ENCODE results near the gene PCTP.

DNA sequence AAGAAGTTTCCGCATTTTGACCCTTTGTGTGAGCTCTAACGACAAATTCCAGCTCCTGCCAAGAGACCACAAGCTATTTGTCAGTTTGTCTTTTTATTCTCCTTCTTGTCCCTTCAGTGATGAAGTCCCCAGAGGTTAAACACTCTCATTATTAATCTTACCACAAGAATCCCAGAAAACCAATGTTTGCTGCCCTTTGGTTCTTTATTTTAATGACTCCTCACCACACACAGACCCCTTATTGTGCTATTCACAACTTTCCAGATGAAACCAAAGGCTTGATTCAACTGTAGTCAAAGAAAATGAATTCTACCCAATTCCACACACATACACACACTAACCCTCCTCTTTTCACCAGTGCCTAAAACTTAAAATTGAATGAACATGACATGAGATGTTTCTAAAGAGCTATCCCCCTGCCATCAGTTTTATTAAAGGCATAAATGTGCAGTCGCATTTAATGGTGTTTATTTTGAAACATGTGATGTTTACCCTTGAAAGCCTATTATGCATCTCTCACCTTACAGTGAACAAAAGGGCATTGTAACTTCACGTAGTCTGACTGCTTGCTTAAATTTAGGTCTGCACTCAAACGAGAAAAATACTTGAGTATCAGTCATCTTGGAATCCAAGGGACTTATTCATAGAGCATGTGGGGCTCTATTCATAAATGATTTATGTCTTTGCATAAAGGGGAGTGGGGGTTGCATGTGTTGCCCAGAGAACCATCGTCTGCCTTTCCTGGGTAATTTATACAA is 44.1 kb downstream of the PCTP start:
- TF ChIP-seq, protein P1, sequence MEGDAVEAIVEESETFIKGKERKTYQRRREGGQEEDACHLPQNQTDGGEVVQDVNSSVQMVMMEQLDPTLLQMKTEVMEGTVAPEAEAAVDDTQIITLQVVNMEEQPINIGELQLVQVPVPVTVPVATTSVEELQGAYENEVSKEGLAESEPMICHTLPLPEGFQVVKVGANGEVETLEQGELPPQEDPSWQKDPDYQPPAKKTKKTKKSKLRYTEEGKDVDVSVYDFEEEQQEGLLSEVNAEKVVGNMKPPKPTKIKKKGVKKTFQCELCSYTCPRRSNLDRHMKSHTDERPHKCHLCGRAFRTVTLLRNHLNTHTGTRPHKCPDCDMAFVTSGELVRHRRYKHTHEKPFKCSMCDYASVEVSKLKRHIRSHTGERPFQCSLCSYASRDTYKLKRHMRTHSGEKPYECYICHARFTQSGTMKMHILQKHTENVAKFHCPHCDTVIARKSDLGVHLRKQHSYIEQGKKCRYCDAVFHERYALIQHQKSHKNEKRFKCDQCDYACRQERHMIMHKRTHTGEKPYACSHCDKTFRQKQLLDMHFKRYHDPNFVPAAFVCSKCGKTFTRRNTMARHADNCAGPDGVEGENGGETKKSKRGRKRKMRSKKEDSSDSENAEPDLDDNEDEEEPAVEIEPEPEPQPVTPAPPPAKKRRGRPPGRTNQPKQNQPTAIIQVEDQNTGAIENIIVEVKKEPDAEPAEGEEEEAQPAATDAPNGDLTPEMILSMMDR (IDR thresholded peaks at IDR 0.05), result no peak
- TF ChIP-seq POLR2A (IDR thresholded peaks at IDR 0.05), result no peak

All from testis (tissue), 2 donors.